BJ (cell line): Measurements from ENCODE around the gene PLEKHH1. TPM values are rescaled to one million over a fixed set of nuclear protein-coding genes. Genes with fewer than 3 reads are reported as not detected.

ENCODE experiments used
- CTCF ChIA-PET: fragments of 350-600 bp; formaldehyde crosslinking; extraction: SDS; loops from one replicate; lab custom pipeline; 2021; ENCODE audit warnings: antibody characterized with exemption, inconsistent platforms; lab: Yijun Ruan, JAX
- POLR2A ChIA-PET: fragments of 300-600 bp; sonication (Branson Sonifier 250); formaldehyde crosslinking; extraction: SDS; loops from one replicate; lab custom pipeline; 2021; ENCODE audit warnings: antibody characterized with exemption; lab: Charles Lee
- DNase-seq: peaks from one replicate; pipeline ENCODE4 v3.0.0-alpha.2; 2011; ENCODE audit warnings: low read depth
- H3K27me3 ChIP-seq: 2 replicates; pipeline ENCODE4 v1.6.0; 2011; ENCODE audit warnings: low read length; ENCODE audit not compliant: control insufficient read depth, insufficient read depth
- H3K36me3 ChIP-seq: 2 replicates; pipeline ENCODE4 v1.5.1; 2011; ENCODE audit warnings: low read length; ENCODE audit not compliant: control insufficient read depth, insufficient read depth
- H3K4me3 ChIP-seq: 2 replicates; pipeline ENCODE4 v1.5.1; 2011; ENCODE audit warnings: low read depth, mild to moderate bottlenecking, control low read depth, low read length
- CTCF ChIP-seq: IDR thresholded peaks from 2 replicates; pipeline ENCODE4 v1.5.1; 2011; ENCODE audit warnings: low read depth, mild to moderate bottlenecking, control low read depth, inconsistent platforms, low read length, moderate library complexity; ENCODE audit not compliant: insufficient read depth
- polyA plus RNA-seq: library from polyadenylated mRNA; depleted of rRNA; stranded (reverse); fragments of >200 nt; gene quantifications from 2 replicates; pipeline ENCODE4 v1.2.3, GENCODE V29; 2011

PLEKHH1 gene
- polyA plus RNA-seq, 1 experiment: 0.16 TPM

- CTCF ChIA-PET: interaction anchor here (1.1 to 7.6 kb wide), 4 partner anchors 8 to 58 kb away, joined by 3 to 53 read pairs (median 16); no protein-coding TSS in a partner anchor
- Histone ChIP-seq H3K4me3 (no peak overlapping the region), H3K27me3 (peaks cover 24% of the 10 kb centered on the region), H3K36me3 (no peaks in the 10 kb centered on the region)
- POLR2A ChIA-PET: no interaction called here
- TF ChIP-seq CTCF: no peak
- no peak for DNase-seq
Observed at GRCh38 chr14:67513631-67514108, 19.4 kb upstream of the PLEKHH1 start.

- H3K36me3 ChIP-seq: no peaks in the 10 kb centered on the region
- TF ChIP-seq CTCF: no peak
- ChIA-PET CTCF (interaction anchor here (0.5 to 7.6 kb wide), 4 partner anchors 9 to 57 kb away, joined by 3 to 53 read pairs (median 15); no protein-coding TSS in a partner anchor), POLR2A (no interaction called here)
- peak overlapping the region; percentile 59 for H3K4me3 ChIP-seq
- H3K27me3 ChIP-seq: peaks cover 26% of the 10 kb centered on the region
- DNase-seq: no peak
Observed at GRCh38 chr14:67514203-67514607, 18.9 kb upstream of the PLEKHH1 start.

- H3K27me3 ChIP-seq: peaks cover 28% of the 10 kb centered on the region
- H3K36me3 ChIP-seq: no peaks in the 10 kb centered on the region
- POLR2A ChIA-PET: no interaction called here
- DNase-seq: no peak
- TF ChIP-seq CTCF: no peak
- CTCF ChIA-PET: interaction anchor here (0.5 to 7.6 kb wide), 3 partner anchors 12 to 56 kb away, joined by 3 to 53 read pairs (median 27); no protein-coding TSS in a partner anchor
- peak overlapping the region; percentile 59 for H3K4me3 ChIP-seq
Observed at GRCh38 chr14:67514650-67515385, 18.3 kb upstream of the PLEKHH1 start.

- peaks cover 29% of the 10 kb centered on the region for H3K27me3 ChIP-seq
- no peaks in the 10 kb centered on the region for H3K36me3 ChIP-seq
- TF ChIP-seq CTCF: no peak
- peak overlapping the region; percentile 59 for H3K4me3 ChIP-seq
- POLR2A ChIA-PET: no interaction called here
- CTCF ChIA-PET: interaction anchor here (1.1 to 7.6 kb wide), 4 partner anchors 11 to 87 kb away, joined by 3 to 53 read pairs (median 19); no protein-coding TSS in a partner anchor
- DNase-seq: no peak
Observed at GRCh38 chr14:67515386-67516079, 17.6 kb upstream of the PLEKHH1 start.

GRCh38 chr14:67516676-67517075 is 16.4 kb upstream of the PLEKHH1 start:
- CTCF ChIA-PET: interaction anchor here (1.1 to 7.6 kb wide), 4 partner anchors 10 to 88 kb away, joined by 3 to 53 read pairs (median 19); no protein-coding TSS in a partner anchor
- Histone ChIP-seq H3K36me3 (no peaks in the 10 kb centered on the region), H3K4me3 (no peak overlapping the region), H3K27me3 (peaks cover 29% of the 10 kb centered on the region)
- DNase-seq: no peak
- POLR2A ChIA-PET: no interaction called here
- no peak for TF ChIP-seq CTCF
